Adrenal gland (tissue), 12 donors: ENCODE results near the gene PHF2. TPM values are rescaled to one million over a fixed set of nuclear protein-coding genes. Genes with fewer than 3 reads are reported as not detected.
A peak's percentile ranks its signal among the peaks of the same experiment; 100 is the strongest.

Experiments
- DNase-seq, 7 donors: peaks; one replicate each; pipeline ENCODE4 v3.0.0-alpha.2; 2019 to 2020
- H3K27ac ChIP-seq, 5 donors: fragments of 200-600 bp; sonication (generic) in 4 of 5; 1 replicate in 3 of 5; 2 replicates in 2 of 5; pipeline versions ENCODE4 v1.5.1 to v1.8.0; 2016 to 2020; ENCODE audit warnings: mild to moderate bottlenecking in 1 of 5
- H3K27me3 ChIP-seq: fragments of 200-600 bp; 2 replicates; pipeline ENCODE4 v1.8.0; 2021
- H3K36me3 ChIP-seq, 2 donors: fragments of 200-600 bp; replicated peaks in 1 of 2; 1 replicate in 1 of 2; 2 replicates in 1 of 2; pipeline versions ENCODE4 v1.5.1 to v1.8.0; 2018 to 2022
- H3K4me1 ChIP-seq, 2 donors: fragments of 200-600 bp; replicated peaks in 1 of 2; 1 replicate in 1 of 2; 2 replicates in 1 of 2; pipeline versions ENCODE4 v1.5.1 to v1.8.0; 2018 to 2021
- H3K4me3 ChIP-seq, 4 donors: fragments of 200-600 bp; sonication (generic) in 3 of 4; one replicate each; pipeline ENCODE4 v1.5.1; 2016 to 2018
- H3K9me3 ChIP-seq, 3 donors: fragments of 200-600 bp; sonication (generic) in 1 of 3; replicated peaks in 1 of 3; 1 replicate in 2 of 3; 2 replicates in 1 of 3; pipeline versions ENCODE4 v1.5.1 to v1.8.0; 2016 to 2021
- POLR2A ChIP-seq, 2 donors: fragments of 450-650 bp; IDR thresholded peaks; one replicate each; pipeline ENCODE4 v1.6.1; 2017; ENCODE audit warnings: antibody characterized with exemption in 2 of 2, mild to moderate bottlenecking in 2 of 2, moderate library complexity in 1 of 2
- WGBS, 4 donors: extraction: QIAGEN DNeasy Blood & Tissue Kit in 2 of 4; methylation state at CpG; one replicate each; pipeline versions ENCODE4 v1.1.5 to v1.1.7; 2013 to 2017; 5-methylcytosine and 5-hydroxymethylcytosine counted together
- intact Hi-C, 2 donors: fragments of 100-400 bp; cut with DNase I; formaldehyde crosslinking; loops; one replicate each; pipeline versions ENCODE4 v1.14.1 to v1.15.0; 2022 to 2023
- polyA plus RNA-seq, 3 donors: library from polyadenylated mRNA; stranded (reverse); fragments of 200-250 nt in 2 of 3; fragments of 350-450 nt in 1 of 3; fragmentation: Illumina TruSeq in 1 of 3; extraction: RNeasy Lipid Tissue Mini Kit (QIAGEN cat#74804) in 1 of 3; gene quantifications; one replicate each; pipeline ENCODE4 v1.2.3, GENCODE V29; 2013 to 2014
- total RNA-seq, 9 donors: library from RNA; depleted of rRNA in 4 of 9; stranded (reverse); fragments of >200 nt in 4 of 9; fragments of 120-200 nt in 1 of 9; fragmentation: NEBNext Ultra II Directional in 1 of 9; extraction: Animal tissue kit (Norgen Biotek cat#: 25700) in 1 of 9; gene quantifications; one replicate each; pipeline versions ENCODE4 v1.1.0 to v1.2.4, GENCODE V29; 2013 to 2023
- TF ChIP-seq, protein P1 (sequence below), 6 experiments: fragments of 450-650 bp in 4 of 6; fragments of 200-600 bp in 2 of 6; sonication (generic) in 1 of 6; IDR thresholded peaks; 1 replicate in 5 of 6; 2 replicates in 1 of 6; pipeline versions ENCODE4 v1.5.1 to v1.8.0; 2016 to 2021; ENCODE audit warnings: antibody characterized with exemption in 6 of 6, mild to moderate bottlenecking in 2 of 6, moderate library complexity in 1 of 6
- donor health status: healthy with polysubstance abuse.
- donor health status: Bipolar disorder and iron deficiency.
- donor health status: DM: yes; HTN: yes; CAD: no.
- donor health status: DM: no; HTN: no; CAD: no.
- donor health status: DM: no; HTN: no; CAD: no.
- donor health status: DM: yes; HTN: yes; CAD: no.

PHF2 gene
- total and polyA plus RNA-seq, 12 donors, result 11.0 to 37.6 (median 22.0) TPM

DNA sequence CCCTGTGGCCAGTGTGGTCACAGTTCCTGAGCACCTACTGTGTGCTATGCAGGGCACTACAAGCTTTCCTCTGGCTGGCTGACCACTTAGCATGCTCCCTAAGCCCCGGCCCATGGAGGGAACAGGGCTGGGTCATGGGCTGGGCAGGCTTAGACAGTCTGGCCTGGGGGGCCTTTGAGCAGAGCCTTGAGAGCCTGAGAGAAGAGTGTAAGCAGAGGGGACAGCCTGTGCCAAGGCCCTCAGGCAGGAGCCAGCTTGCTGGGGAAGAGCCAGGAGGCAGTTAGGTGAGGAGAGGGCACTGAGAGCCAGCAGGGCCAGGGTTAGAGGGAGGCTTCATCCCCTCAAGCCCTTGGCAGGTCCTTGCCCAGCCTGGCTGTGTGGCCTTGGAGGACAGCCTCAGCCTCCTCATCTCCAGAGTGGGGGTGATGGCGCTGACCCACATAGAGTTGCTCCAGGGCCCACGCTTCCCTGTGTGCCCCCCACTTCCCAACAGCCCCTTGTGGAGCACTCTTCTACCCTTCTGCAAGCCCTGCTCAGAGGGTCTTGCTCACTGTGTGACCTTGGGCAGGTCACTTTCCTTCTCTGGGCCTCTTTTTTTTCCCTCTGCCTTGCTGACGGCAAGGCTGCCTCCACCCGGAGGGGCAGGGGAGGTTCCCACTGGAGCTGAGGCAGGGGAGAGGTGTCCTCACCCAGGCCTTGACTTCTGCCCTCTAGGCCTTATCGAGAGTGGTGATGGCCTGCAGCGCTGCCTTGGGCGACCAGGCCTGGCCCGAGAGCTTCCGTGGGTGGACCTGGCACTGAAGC is 107.1 kb downstream of the PHF2 start:
- no peak overlapping the region for H3K27ac ChIP-seq
- 91 to 98% (median 94%) methylated on average over 7 to 10 of the region's 10 CpGs for whole genome bisulfite sequencing, 4 donors

GRCh38 chr9:93684161-93684765 is 107.9 kb downstream of the PHF2 start:
- H3K27me3 ChIP-seq, result no peaks in the 10 kb centered on the region
- H3K4me1 ChIP-seq, result no peaks in the 10 kb centered on the region
- no peak overlapping the region for H3K27ac ChIP-seq
- TF ChIP-seq POLR2A (IDR thresholded peaks at IDR 0.05), result no peak
- TF ChIP-seq, protein P1, sequence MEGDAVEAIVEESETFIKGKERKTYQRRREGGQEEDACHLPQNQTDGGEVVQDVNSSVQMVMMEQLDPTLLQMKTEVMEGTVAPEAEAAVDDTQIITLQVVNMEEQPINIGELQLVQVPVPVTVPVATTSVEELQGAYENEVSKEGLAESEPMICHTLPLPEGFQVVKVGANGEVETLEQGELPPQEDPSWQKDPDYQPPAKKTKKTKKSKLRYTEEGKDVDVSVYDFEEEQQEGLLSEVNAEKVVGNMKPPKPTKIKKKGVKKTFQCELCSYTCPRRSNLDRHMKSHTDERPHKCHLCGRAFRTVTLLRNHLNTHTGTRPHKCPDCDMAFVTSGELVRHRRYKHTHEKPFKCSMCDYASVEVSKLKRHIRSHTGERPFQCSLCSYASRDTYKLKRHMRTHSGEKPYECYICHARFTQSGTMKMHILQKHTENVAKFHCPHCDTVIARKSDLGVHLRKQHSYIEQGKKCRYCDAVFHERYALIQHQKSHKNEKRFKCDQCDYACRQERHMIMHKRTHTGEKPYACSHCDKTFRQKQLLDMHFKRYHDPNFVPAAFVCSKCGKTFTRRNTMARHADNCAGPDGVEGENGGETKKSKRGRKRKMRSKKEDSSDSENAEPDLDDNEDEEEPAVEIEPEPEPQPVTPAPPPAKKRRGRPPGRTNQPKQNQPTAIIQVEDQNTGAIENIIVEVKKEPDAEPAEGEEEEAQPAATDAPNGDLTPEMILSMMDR (IDR thresholded peaks at IDR 0.05), result no peak
- H3K4me3 ChIP-seq, result no peak overlapping the region
- H3K36me3 ChIP-seq, result no peaks in the 10 kb centered on the region
- no peaks in the 10 kb centered on the region for H3K9me3 ChIP-seq
- 81 to 88% (median 83%) methylated on average over 20 of the region's 20 CpGs for WGBS, 4 donors
- intact Hi-C loops, result loop anchor here (5.0 to 10.0 kb wide), 2 partner anchors 278 to 531 kb away; no protein-coding TSS in a partner anchor
- peak in 1 of 7 donors; percentile 27 for DNase-seq

More for the DNA sequence above, 107.1 kb downstream of the PHF2 start:
- Histone ChIP-seq H3K27me3 (no peaks in the 10 kb centered on the region), H3K4me1 (no peaks in the 10 kb centered on the region), H3K36me3 (no peaks in the 10 kb centered on the region), H3K4me3 (no peak overlapping the region), H3K9me3 (no peaks in the 10 kb centered on the region)
- TF ChIP-seq POLR2A (IDR thresholded peaks at IDR 0.05), result no peak
- TF ChIP-seq, protein P1 (IDR thresholded peaks at IDR 0.05), result no peak
- intact Hi-C loops, result loop anchor here (5.0 to 10.0 kb wide), 2 partner anchors 279 to 531 kb away; no protein-coding TSS in a partner anchor
- DNase-seq, result peak in 1 of 7 donors; percentile 12

DNA sequence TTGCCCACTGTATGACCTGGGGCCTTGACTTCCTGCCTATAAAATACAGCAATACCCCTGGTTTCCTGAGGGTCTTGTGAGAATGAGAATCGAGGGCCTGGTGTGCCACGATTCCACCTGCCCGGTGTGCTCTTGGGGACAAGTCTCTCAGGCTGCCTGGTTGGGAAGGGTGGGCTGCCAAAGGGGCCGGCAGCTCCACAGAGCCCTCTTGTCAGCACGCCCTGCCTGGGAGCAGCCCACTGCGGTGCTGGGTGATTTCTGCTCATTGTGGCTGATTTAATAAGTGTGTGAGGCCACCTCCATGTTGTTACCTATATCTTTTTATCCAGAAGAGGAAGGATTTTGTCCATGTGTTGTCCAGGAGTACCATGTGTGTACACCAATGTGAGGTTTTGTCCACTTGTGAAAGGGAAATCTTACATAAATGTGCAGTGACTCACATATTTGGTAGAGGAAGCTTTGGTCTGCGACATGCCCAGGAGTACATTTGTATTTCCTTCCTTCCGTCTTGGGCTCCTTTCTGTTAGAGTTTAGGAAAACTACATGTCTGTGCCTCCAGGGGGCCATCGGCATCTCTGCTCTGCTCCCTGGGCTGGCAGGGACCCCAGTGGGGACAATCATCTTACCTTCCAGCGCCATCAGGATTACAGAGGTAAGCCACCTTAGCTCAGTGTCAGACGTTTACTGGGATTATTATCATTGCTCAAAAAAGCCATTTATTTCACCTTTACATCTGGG is 108.6 kb downstream of the PHF2 start:
- H3K9me3 ChIP-seq, result no peaks in the 10 kb centered on the region
- H3K27me3 ChIP-seq, result no peaks in the 10 kb centered on the region
- intact Hi-C loops, result loop anchor here (5.0 to 10.0 kb wide), 2 partner anchors 277 to 530 kb away; no protein-coding TSS in a partner anchor
- WGBS, 4 donors, result 46 to 66% (median 60%) methylated on average over 7 to 11 of the region's 11 CpGs
- H3K4me1 ChIP-seq, result no peaks in the 10 kb centered on the region
- no peak overlapping the region for H3K27ac ChIP-seq
- H3K4me3 ChIP-seq, result no peak overlapping the region
- H3K36me3 ChIP-seq, result no peaks in the 10 kb centered on the region
- TF ChIP-seq POLR2A (IDR thresholded peaks at IDR 0.05), result no peak
- TF ChIP-seq, protein P1 (IDR thresholded peaks at IDR 0.05), result no peak
- DNase-seq, result peak in 2 of 7 donors; percentile 3 to 39
